ENCODE measurements around the gene EPB41L4B.

EPB41L4B gene

GRCh38 chr9:109164042-109164441 is 156.8 kb downstream of the EPB41L4B start:
- no peaks in the 10 kb centered on the region for H3K36me3 ChIP-seq (ENCODE audit: control insufficient read depth, insufficient read depth, low read length)
- H3K4me1 ChIP-seq (ENCODE audit: control insufficient read depth, insufficient read depth, low read length, poor library complexity, severe bottlenecking), result no peaks in the 10 kb centered on the region
- WGBS, 2 experiments (ENCODE audit: insufficient coverage in 2 of 2), result 79 to 100% methylated on average over 2 of the region's 5 CpGs
- H3K27ac ChIP-seq (ENCODE audit: low read depth, low read length, severe bottlenecking), result no peak overlapping the region
- H3K4me3 ChIP-seq (ENCODE audit: extremely low read depth, insufficient read depth, low read length, poor library complexity, severe bottlenecking), result no peak overlapping the region
- H3K9me3 ChIP-seq (ENCODE audit: control insufficient read depth, low read length), result no peaks in the 10 kb centered on the region

- H3K27ac ChIP-seq (ENCODE audit: low read depth, low read length, severe bottlenecking), result no peak overlapping the region
- no peaks in the 10 kb centered on the region for H3K36me3 ChIP-seq (ENCODE audit: control insufficient read depth, insufficient read depth, low read length)
- no peaks in the 10 kb centered on the region for H3K4me1 ChIP-seq (ENCODE audit: control insufficient read depth, insufficient read depth, low read length, poor library complexity, severe bottlenecking)
- no peaks in the 10 kb centered on the region for H3K9me3 ChIP-seq (ENCODE audit: control insufficient read depth, low read length)
- WGBS, 2 experiments (ENCODE audit: insufficient coverage in 2 of 2), result 89% methylated on average over 1 of the region's 1 CpG; no CpG with 5 or more reads in 1 of the 2 experiments
- no peak overlapping the region for H3K4me3 ChIP-seq (ENCODE audit: extremely low read depth, insufficient read depth, low read length, poor library complexity, severe bottlenecking)
These were observed 157.7 kb downstream of the EPB41L4B start for GRCh38 chr9:109163194-109163593.

GRCh38 chr9:109162677-109163076 is 158.2 kb downstream of the EPB41L4B start:
- H3K4me1 ChIP-seq (ENCODE audit: control insufficient read depth, insufficient read depth, low read length, poor library complexity, severe bottlenecking), result no peaks in the 10 kb centered on the region
- 100% methylated on average over 1 to 2 of the region's 3 CpGs for WGBS, 2 experiments (ENCODE audit: insufficient coverage in 2 of 2)
- no peaks in the 10 kb centered on the region for H3K9me3 ChIP-seq (ENCODE audit: control insufficient read depth, low read length)
- no peak overlapping the region for H3K27ac ChIP-seq (ENCODE audit: low read depth, low read length, severe bottlenecking)
- no peaks in the 10 kb centered on the region for H3K36me3 ChIP-seq (ENCODE audit: control insufficient read depth, insufficient read depth, low read length)
- no peak overlapping the region for H3K4me3 ChIP-seq (ENCODE audit: extremely low read depth, insufficient read depth, low read length, poor library complexity, severe bottlenecking)

GRCh38 chr9:109161471-109161870 is 159.4 kb downstream of the EPB41L4B start:
- Histone ChIP-seq H3K36me3 (ENCODE audit: control insufficient read depth, insufficient read depth, low read length) (no peaks in the 10 kb centered on the region), H3K4me1 (ENCODE audit: control insufficient read depth, insufficient read depth, low read length, poor library complexity, severe bottlenecking) (no peaks in the 10 kb centered on the region), H3K27ac (ENCODE audit: low read depth, low read length, severe bottlenecking) (no peak overlapping the region), H3K4me3 (ENCODE audit: extremely low read depth, insufficient read depth, low read length, poor library complexity, severe bottlenecking) (no peak overlapping the region), H3K9me3 (ENCODE audit: control insufficient read depth, low read length) (no peaks in the 10 kb centered on the region)
- WGBS, 2 experiments (ENCODE audit: insufficient coverage in 2 of 2), result no CpG with 5 or more reads among the region's 3 CpGs

- Histone ChIP-seq H3K27ac (ENCODE audit: low read depth, low read length, severe bottlenecking) (no peak overlapping the region), H3K36me3 (ENCODE audit: control insufficient read depth, insufficient read depth, low read length) (no peaks in the 10 kb centered on the region), H3K9me3 (ENCODE audit: control insufficient read depth, low read length) (no peaks in the 10 kb centered on the region), H3K4me3 (ENCODE audit: extremely low read depth, insufficient read depth, low read length, poor library complexity, severe bottlenecking) (no peak overlapping the region), H3K4me1 (ENCODE audit: control insufficient read depth, insufficient read depth, low read length, poor library complexity, severe bottlenecking) (no peaks in the 10 kb centered on the region)
- WGBS, 2 experiments (ENCODE audit: insufficient coverage in 2 of 2), result 82% methylated on average over 1 of the region's 4 CpGs; no CpG with 5 or more reads in 1 of the 2 experiments
These were observed 161.3 kb downstream of the EPB41L4B start for GRCh38 chr9:109159583-109159982.

- H3K4me3 ChIP-seq (ENCODE audit: extremely low read depth, insufficient read depth, low read length, poor library complexity, severe bottlenecking), result no peak overlapping the region
- peaks cover 6% of the 10 kb centered on the region for H3K9me3 ChIP-seq (ENCODE audit: control insufficient read depth, low read length)
- H3K4me1 ChIP-seq (ENCODE audit: control insufficient read depth, insufficient read depth, low read length, poor library complexity, severe bottlenecking), result no peaks in the 10 kb centered on the region
- no peaks in the 10 kb centered on the region for H3K36me3 ChIP-seq (ENCODE audit: control insufficient read depth, insufficient read depth, low read length)
- no peak overlapping the region for H3K27ac ChIP-seq (ENCODE audit: low read depth, low read length, severe bottlenecking)
These were observed 162.2 kb downstream of the EPB41L4B start for GRCh38 chr9:109158651-109159050.

- H3K4me3 ChIP-seq (ENCODE audit: extremely low read depth, insufficient read depth, low read length, poor library complexity, severe bottlenecking), result no peak overlapping the region
- WGBS, 2 experiments (ENCODE audit: insufficient coverage in 2 of 2), result 87% methylated on average over 3 of the region's 8 CpGs; no CpG with 5 or more reads in 1 of the 2 experiments
- H3K4me1 ChIP-seq (ENCODE audit: control insufficient read depth, insufficient read depth, low read length, poor library complexity, severe bottlenecking), result no peaks in the 10 kb centered on the region
- H3K9me3 ChIP-seq (ENCODE audit: control insufficient read depth, low read length), result peaks cover 13% of the 10 kb centered on the region
- H3K27ac ChIP-seq (ENCODE audit: low read depth, low read length, severe bottlenecking), result no peak overlapping the region
- no peaks in the 10 kb centered on the region for H3K36me3 ChIP-seq (ENCODE audit: control insufficient read depth, insufficient read depth, low read length)
These were observed 164.2 kb downstream of the EPB41L4B start for GRCh38 chr9:109156708-109157107.

GRCh38 chr9:109150925-109151545 is 169.8 kb downstream of the EPB41L4B start:
- Histone ChIP-seq H3K4me1 (ENCODE audit: control insufficient read depth, insufficient read depth, low read length, poor library complexity, severe bottlenecking) (no peaks in the 10 kb centered on the region), H3K27ac (ENCODE audit: low read depth, low read length, severe bottlenecking) (no peak overlapping the region), H3K9me3 (ENCODE audit: control insufficient read depth, low read length) (peaks cover 13% of the 10 kb centered on the region), H3K36me3 (ENCODE audit: control insufficient read depth, insufficient read depth, low read length) (no peaks in the 10 kb centered on the region), H3K4me3 (ENCODE audit: extremely low read depth, insufficient read depth, low read length, poor library complexity, severe bottlenecking) (no peak overlapping the region)
- WGBS, 2 experiments (ENCODE audit: insufficient coverage in 2 of 2), result 100% methylated on average over 1 of the region's 3 CpGs; no CpG with 5 or more reads in 1 of the 2 experiments

GRCh38 chr9:109149722-109150121 is 171.1 kb downstream of the EPB41L4B start:
- 100% methylated on average over 1 of the region's 4 CpGs for WGBS, 2 experiments (ENCODE audit: insufficient coverage in 2 of 2)

GRCh38 chr9:109149089-109149488 is 171.8 kb downstream of the EPB41L4B start:
- peaks cover 11% of the 10 kb centered on the region for H3K9me3 ChIP-seq (ENCODE audit: control insufficient read depth, low read length)
- WGBS, 2 experiments (ENCODE audit: insufficient coverage in 2 of 2), result 87 to 91% methylated on average over 3 of the region's 5 CpGs
- no peak overlapping the region for H3K4me3 ChIP-seq (ENCODE audit: extremely low read depth, insufficient read depth, low read length, poor library complexity, severe bottlenecking)
- no peaks in the 10 kb centered on the region for H3K4me1 ChIP-seq (ENCODE audit: control insufficient read depth, insufficient read depth, low read length, poor library complexity, severe bottlenecking)
- no peak overlapping the region for H3K27ac ChIP-seq (ENCODE audit: low read depth, low read length, severe bottlenecking)
- no peaks in the 10 kb centered on the region for H3K36me3 ChIP-seq (ENCODE audit: control insufficient read depth, insufficient read depth, low read length)

More at GRCh38 chr9:109149722-109150121, 171.1 kb downstream of the EPB41L4B start:
- Histone ChIP-seq H3K4me1 (ENCODE audit: control insufficient read depth, insufficient read depth, low read length, poor library complexity, severe bottlenecking) (no peaks in the 10 kb centered on the region), H3K4me3 (ENCODE audit: extremely low read depth, insufficient read depth, low read length, poor library complexity, severe bottlenecking) (no peak overlapping the region), H3K36me3 (ENCODE audit: control insufficient read depth, insufficient read depth, low read length) (no peaks in the 10 kb centered on the region), H3K9me3 (ENCODE audit: control insufficient read depth, low read length) (peaks cover 13% of the 10 kb centered on the region), H3K27ac (ENCODE audit: low read depth, low read length, severe bottlenecking) (no peak overlapping the region)

- no peaks in the 10 kb centered on the region for H3K36me3 ChIP-seq (ENCODE audit: control insufficient read depth, insufficient read depth, low read length)
- H3K9me3 ChIP-seq (ENCODE audit: control insufficient read depth, low read length), result no peaks in the 10 kb centered on the region
- no peak overlapping the region for H3K4me3 ChIP-seq (ENCODE audit: extremely low read depth, insufficient read depth, low read length, poor library complexity, severe bottlenecking)
- H3K4me1 ChIP-seq (ENCODE audit: control insufficient read depth, insufficient read depth, low read length, poor library complexity, severe bottlenecking), result no peaks in the 10 kb centered on the region
- no peak overlapping the region for H3K27ac ChIP-seq (ENCODE audit: low read depth, low read length, severe bottlenecking)
- WGBS, 2 experiments (ENCODE audit: insufficient coverage in 2 of 2), result 96 to 100% methylated on average over 2 to 5 of the region's 6 CpGs
These were observed 175.8 kb downstream of the EPB41L4B start for GRCh38 chr9:109145051-109145450.
